ENCODE results near the gene RSAD1.

GRCh38 chr17:50521514-50521913 is 42.9 kb downstream of the RSAD1 start:
- TF ChIP-seq RELA (IDR thresholded peaks at IDR 0.05; ENCODE audit: borderline replicate concordance, partially characterized antibody) (no peak), CTCF (IDR thresholded peaks at IDR 0.05 in 2 of 3, conservative IDR thresholded peaks at IDR 0.05 in 1 of 3; ENCODE audit: control insufficient read depth in 2 of 3, extremely low read depth in 1 of 3, insufficient read depth in 1 of 3, low read depth in 3 of 3, low read length in 3 of 3) (no peak), GABPA (IDR thresholded peaks at IDR 0.05; ENCODE audit: low read depth) (no peak), POLR2AphosphoS5 (IDR thresholded peaks at IDR 0.05; ENCODE audit: low read length) (no peak), EP300 (IDR thresholded peaks at IDR 0.05; ENCODE audit: borderline replicate concordance in 1 of 2, control insufficient read depth in 1 of 2, low read depth in 2 of 2, low read length in 2 of 2) (no peak)

Data from GM12878 (cell line).